GM19324 (cell line): Measurements from ENCODE around the gene MEI1.
"Not testable (repeated sequence)": the region's sequence is repeated elsewhere in the genome, so short reads cannot be mapped to it uniquely, and the experiment has no call there.

Source experiments
- ATAC-seq: cut with Tn5 transposase; IDR thresholded peaks from one replicate; pipeline ENCODE4 v1.9.1; 2021; ENCODE audit warnings: mild to moderate bottlenecking, moderate library complexity; ENCODE audit not compliant: unreplicated experiment, low FRiP score

MEI1 gene

GRCh38 chr22:41699264-41700107 lies at the start of gene MEI1:
Gene MEI1 (plus strand): TSS chr22:41699503. CDS start chr22:41699539, 36 bp downstream.
- ATAC-seq, result no peak

DNA sequence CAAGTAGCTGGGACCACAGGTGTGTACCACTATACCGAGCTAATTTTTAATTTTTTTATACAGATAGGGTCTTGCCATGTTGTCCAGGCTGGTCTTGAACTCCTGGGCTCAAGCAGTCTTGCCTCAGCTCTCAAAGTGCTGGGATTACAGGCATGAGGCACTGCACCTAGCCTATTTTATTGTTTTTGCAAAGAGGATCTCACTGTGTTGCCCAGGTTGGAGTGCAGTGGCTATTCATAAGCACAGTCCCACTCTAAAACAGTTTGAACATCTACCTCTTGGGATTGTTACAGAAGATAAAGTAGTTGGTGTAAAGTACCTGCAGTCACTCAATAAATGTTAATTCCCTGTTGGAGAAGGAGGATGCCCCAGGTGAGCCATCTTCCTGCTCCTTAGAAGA lies 49.1 kb upstream of the MEI1 start:
- no peak for ATAC-seq

GRCh38 chr22:41650821-41651220 lies 48.5 kb upstream of the MEI1 start:
- ATAC-seq, result no peak

- no peak for ATAC-seq
Observed at GRCh38 chr22:41654322-41654721, 45.0 kb upstream of the MEI1 start.

DNA sequence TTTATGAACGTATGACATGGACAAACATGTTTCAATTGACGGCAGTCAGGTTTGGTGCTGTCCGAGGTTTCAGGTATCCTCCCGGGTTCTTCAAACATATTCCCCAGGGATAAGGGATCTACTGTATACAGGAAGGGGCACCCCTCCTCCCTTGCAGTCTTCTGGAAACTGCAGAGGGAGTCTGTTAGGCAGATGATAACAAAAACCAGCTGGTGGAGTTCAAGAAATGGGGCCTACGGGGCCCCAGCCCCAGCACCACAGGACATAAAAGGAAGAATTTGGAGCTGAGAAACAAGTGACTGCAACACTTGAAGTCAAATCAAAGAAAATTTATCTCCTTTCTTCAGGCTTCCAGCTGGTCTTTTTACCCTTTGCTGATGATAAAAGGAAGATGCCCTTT lies 42.7 kb upstream of the MEI1 start:
- no peak for ATAC-seq

- no peak for ATAC-seq
Observed at GRCh38 chr22:41657709-41658108, 41.6 kb upstream of the MEI1 start.

GRCh38 chr22:41658869-41659268 lies 40.4 kb upstream of the MEI1 start:
- ATAC-seq, result no peak

DNA sequence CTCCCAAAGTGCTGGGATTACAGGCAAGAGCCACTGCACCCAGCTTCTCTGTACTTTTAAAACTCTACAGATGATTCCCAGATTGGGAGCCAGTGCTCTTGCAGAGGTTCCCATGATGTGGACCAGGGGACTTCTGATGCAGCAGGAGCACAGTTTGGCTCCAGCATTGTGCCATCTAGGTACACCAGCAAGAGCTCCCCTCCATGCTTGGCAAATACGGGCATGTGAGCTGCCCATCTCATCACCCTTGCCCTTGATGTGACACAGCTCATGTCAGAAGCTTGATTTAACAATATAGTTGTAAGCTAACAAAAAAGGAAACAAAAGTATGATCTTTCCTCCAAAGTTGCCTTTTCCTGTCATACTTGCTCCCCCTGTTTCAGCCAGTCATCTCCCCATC lies 39.4 kb upstream of the MEI1 start:
- no peak for ATAC-seq

- no peak for ATAC-seq
Observed at GRCh38 chr22:41660416-41660815, 38.9 kb upstream of the MEI1 start.

DNA sequence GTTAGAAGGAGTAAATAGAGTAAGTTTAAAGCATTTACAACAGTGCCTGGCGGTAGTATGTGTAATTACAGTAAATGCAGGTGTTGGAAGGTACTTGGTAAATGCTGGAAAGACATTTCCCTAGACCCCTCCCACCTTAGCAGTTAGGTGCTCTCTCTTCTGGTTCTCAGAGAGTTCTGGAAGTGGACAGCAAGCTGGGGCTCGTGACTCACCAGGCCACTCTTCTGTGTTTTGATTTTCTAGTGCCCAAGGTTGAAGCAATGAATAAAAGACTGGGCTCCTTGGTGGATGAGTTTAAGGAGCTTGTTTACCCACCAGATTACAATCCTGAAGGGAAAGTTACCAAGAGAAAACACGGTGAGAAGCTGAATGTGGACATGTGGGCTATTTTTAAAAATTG lies 38.2 kb upstream of the MEI1 start:
- no peak for ATAC-seq

- no peak for ATAC-seq
Observed at GRCh38 chr22:41661713-41662112, 37.6 kb upstream of the MEI1 start.

DNA sequence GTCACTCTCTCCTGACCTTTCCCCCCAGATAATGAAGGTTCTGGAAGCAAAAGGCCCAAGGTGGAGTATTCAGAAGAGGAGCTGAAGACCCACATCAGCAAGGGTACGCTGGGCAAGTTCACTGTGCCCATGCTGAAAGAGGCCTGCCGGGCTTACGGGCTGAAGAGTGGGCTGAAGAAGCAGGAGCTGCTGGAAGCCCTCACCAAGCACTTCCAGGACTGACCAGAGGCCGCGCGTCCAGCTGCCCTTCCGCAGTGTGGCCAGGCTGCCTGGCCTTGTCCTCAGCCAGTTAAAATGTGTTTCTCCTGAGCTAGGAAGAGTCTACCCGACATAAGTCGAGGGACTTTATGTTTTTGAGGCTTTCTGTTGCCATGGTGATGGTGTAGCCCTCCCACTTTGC lies 35.7 kb upstream of the MEI1 start:
- not testable (repeated sequence) for ATAC-seq

- no peak for ATAC-seq
Observed at GRCh38 chr22:41664490-41664889, 34.8 kb upstream of the MEI1 start.

- ATAC-seq, result no peak
Observed at GRCh38 chr22:41664951-41665350, 34.4 kb upstream of the MEI1 start.

DNA sequence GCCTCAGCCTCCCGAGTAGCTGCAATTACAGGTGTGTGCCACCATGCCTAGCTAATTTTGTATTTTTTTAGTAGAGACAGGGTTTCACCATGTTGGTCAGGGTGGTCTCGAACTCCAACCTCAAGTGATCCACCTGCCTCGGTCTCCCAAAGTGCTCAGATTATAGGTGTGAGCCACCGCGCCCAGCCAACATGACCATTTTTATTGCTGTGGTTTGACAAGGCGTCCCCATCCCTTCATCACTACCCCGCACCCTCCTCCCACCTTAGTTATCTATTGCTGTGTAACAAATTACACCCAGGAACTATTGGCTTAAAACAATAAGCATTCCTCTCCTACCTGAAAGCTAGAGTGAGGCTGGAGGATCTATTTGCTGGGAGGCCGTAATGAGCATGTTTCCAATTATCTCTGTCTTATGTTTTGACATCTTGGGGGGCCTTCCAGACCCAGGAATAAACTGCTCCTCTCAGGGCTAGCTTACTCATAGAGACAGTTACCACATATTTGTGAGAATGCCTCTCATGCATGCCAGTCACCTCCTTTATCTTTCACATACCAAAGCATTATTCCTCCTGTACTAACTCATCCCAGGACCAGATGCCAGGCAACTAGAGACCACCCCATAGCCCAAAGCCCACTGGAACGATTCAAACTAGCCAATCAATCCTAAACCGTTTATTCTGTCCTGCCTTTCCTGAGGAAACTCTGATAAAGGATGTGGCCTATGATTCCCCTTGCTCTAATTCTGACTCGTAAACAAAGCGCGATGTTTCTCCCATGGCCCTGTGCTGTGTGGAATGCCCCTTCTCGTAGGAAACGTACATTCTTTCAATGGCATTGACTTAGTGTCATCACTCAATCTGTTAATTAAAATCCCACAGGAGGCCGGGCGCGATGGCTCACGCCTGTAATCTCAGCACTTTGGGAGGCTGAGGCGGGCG lies 30.1 kb upstream of the MEI1 start:
- ATAC-seq, result no peak

DNA sequence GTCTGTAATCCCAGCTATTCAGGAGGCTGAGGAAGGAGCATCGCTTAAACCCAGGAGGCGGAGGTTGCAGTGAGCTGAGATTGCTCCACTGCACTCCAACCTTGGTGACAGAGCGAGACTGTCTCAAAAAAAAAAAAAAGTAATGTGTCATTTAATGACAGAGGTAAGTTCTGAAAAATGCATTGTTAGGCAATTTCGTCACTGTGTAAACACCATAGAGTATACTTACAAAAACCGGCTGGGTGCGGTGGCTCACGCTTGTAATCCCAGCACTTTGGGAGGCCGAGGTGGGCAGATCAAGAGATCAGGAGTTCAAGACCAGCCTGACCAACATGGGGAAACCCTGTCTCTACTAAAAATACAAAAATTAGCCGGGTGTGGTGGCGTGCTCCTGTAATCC lies 27.2 kb upstream of the MEI1 start:
- not testable (repeated sequence) for ATAC-seq

GRCh38 chr22:41672780-41673509 lies 26.4 kb upstream of the MEI1 start:
- no peak for ATAC-seq

DNA sequence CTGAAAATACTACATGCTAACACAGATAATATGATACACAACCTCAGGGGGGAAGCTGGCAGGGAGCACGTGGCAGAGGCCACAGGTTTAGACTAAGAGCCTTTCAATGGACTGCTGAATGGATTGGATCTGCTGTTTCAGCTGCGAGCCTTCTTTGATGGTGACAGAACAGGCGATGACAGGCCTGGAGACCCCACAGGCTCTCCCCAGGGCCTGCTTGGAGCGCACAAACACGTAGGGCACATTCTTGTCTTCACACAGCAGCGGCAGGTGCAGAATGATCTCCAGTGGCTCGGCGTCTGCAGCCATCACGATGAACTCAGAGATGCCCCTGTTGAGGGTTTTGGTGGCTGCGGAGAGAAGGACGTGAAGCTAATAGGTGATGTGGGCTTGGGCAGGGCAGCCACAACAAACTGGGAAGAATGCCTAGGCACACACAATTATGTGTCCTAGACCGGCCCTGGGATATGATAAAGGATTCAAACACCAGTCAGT lies 24.4 kb upstream of the MEI1 start:
- no peak for ATAC-seq

- ATAC-seq, result no peak
Observed at GRCh38 chr22:41676134-41676533, 23.2 kb upstream of the MEI1 start.

GRCh38 chr22:41681616-41682015 lies 17.7 kb upstream of the MEI1 start:
- no peak for ATAC-seq
